Endothelial cell (in vitro differentiated cells): ENCODE results near the gene POLL. TPM values are rescaled to one million over a fixed set of nuclear protein-coding genes. Genes with fewer than 3 reads are reported as not detected.

Experiments
- DNase-seq: peaks from one replicate; pipeline ENCODE4 v3.0.0; 2021; ENCODE audit warnings: low spot score
- H3K27ac Mint-ChIP-seq: one replicate; pipeline ENCODE4 v1.8.0; 2021; ENCODE audit warnings: mixed read lengths, inconsistent platforms; ENCODE audit not compliant: unreplicated experiment
- H3K27me3 Mint-ChIP-seq: one replicate; pipeline ENCODE4 v1.8.0; 2021; ENCODE audit warnings: mild to moderate bottlenecking, moderate library complexity, mixed read lengths, inconsistent platforms; ENCODE audit not compliant: unreplicated experiment
- H3K36me3 Mint-ChIP-seq: one replicate; pipeline ENCODE4 v1.8.0; 2021; ENCODE audit warnings: mild to moderate bottlenecking, low read depth, mixed read lengths, inconsistent platforms; ENCODE audit not compliant: unreplicated experiment
- H3K4me1 Mint-ChIP-seq: one replicate; pipeline ENCODE4 v1.8.0; 2021; ENCODE audit warnings: mild to moderate bottlenecking, mixed read lengths, inconsistent platforms; ENCODE audit not compliant: unreplicated experiment
- H3K4me3 Mint-ChIP-seq: one replicate; pipeline ENCODE4 v1.8.0; 2021; ENCODE audit warnings: mild to moderate bottlenecking, mixed read lengths, inconsistent platforms; ENCODE audit not compliant: unreplicated experiment
- H3K9me3 Mint-ChIP-seq: one replicate; pipeline ENCODE4 v1.8.0; 2021; ENCODE audit warnings: mixed read lengths, inconsistent platforms; ENCODE audit not compliant: unreplicated experiment
- CTCF ChIP-seq: fragments of 200-600 bp; sonication (generic); IDR thresholded peaks from one replicate; pipeline ENCODE4 v1.5.0; 2021; ENCODE audit warnings: antibody characterized with exemption; ENCODE audit not compliant: unreplicated experiment
- total RNA-seq: library from RNA; stranded (reverse); fragmentation: NEBNext Ultra II Directional; extraction: Animal tissue kit (Norgen Biotek cat#: 25700); gene quantifications from one replicate; pipeline ENCODE4 v1.2.1, GENCODE V29; 2021; ENCODE audit not compliant: unreplicated experiment

POLL gene
- total RNA-seq, 1 donor from 2014 or later, result 44.8 TPM

GRCh38 chr10:101560298-101561067 is 27.6 kb downstream of the POLL start:
- Mint-ChIP-seq H3K27ac (no peak overlapping the region), H3K36me3 (peaks cover 3% of the 10 kb centered on the region), H3K4me1 (no peaks in the 10 kb centered on the region), H3K27me3 (peaks cover 8% of the 10 kb centered on the region), H3K9me3 (no peaks in the 10 kb centered on the region), H3K4me3 (no peak overlapping the region)
- TF ChIP-seq CTCF, result no peak
- no peak for DNase-seq

GRCh38 chr10:101559596-101560297 is 28.3 kb downstream of the POLL start:
- no peak for TF ChIP-seq CTCF
- Mint-ChIP-seq H3K27ac (no peak overlapping the region), H3K9me3 (no peaks in the 10 kb centered on the region), H3K36me3 (peaks cover 3% of the 10 kb centered on the region), H3K27me3 (peaks cover 8% of the 10 kb centered on the region), H3K4me1 (no peaks in the 10 kb centered on the region), H3K4me3 (no peak overlapping the region)
- DNase-seq, result no peak

DNA sequence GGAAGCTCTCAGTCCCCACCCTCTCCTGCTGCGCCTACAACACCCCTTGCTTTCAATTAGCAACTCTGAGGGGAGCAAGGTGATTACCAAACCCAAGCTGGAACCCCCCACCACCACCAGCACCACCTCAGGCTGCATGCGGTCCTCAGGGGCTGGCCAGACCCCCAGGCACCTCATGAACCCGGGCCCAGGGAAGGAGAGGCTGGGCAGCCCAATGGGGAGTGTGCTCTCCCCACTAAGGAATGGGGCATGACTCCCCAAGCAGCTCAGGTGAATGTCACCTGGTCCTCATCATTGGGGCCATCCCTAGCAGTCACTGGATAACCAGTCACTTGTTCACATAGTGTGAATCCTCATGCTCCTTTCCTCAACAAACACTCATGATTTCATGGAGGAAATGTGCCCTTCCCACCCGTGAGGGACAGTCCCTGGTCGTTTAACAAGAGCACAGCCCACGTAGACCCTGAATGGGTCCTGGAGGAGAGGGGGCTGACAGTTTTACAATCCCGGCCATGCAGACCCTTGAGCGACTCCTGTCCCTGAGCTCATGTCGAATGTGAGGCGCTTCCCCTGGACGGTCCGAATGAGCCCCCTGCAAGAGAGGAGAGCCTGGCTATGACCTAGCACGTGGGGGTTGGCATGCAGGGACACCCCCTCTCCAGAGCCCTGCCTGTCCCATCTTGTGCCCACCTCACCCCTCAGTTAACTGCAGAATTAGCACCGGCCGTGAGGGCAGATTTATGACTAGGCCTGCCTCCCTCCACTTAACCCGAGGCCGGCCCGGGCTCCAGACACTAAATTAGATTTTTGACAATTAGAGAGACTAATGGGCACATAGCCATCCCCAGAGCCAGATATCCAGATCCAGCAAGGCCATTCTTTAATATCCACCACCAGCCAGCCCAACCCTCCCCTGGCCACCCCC is 29.1 kb downstream of the POLL start:
- H3K9me3 Mint-ChIP-seq, result no peaks in the 10 kb centered on the region
- H3K36me3 Mint-ChIP-seq, result peaks cover 6% of the 10 kb centered on the region
- H3K4me3 Mint-ChIP-seq, result no peak overlapping the region
- H3K27ac Mint-ChIP-seq, result no peak overlapping the region
- TF ChIP-seq CTCF, result no peak
- H3K27me3 Mint-ChIP-seq, result peaks cover 6% of the 10 kb centered on the region
- no peak for DNase-seq
- no peaks in the 10 kb centered on the region for H3K4me1 Mint-ChIP-seq

DNA sequence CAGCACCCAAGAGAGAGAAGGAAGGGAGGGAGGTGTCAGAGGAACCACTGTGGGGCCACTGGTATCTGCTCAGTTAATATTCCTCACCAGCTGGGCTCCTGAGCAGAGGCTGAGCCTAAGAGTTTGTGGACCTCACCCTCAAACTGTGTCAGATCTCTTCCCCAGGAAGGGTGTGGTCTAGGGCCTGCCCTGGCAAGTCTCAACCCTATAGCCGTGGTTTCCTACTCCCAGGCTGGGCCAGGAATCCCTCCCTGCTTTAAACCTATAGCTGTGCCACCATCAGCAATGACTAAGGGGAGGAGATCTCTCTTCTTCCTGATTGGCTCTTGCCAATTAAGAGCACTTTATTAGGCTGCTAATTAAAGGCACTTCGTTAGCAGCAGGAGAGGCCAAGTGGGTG is 29.9 kb downstream of the POLL start:
- no peaks in the 10 kb centered on the region for H3K4me1 Mint-ChIP-seq
- H3K27me3 Mint-ChIP-seq, result peaks cover 6% of the 10 kb centered on the region
- peaks cover 10% of the 10 kb centered on the region for H3K36me3 Mint-ChIP-seq
- no peaks in the 10 kb centered on the region for H3K9me3 Mint-ChIP-seq
- no peak overlapping the region for H3K4me3 Mint-ChIP-seq
- DNase-seq, result no peak
- H3K27ac Mint-ChIP-seq, result no peak overlapping the region
- no peak for TF ChIP-seq CTCF
